IMR-90 (cell line): ENCODE results near the gene ELP2. TPM values are rescaled to one million over a fixed set of nuclear protein-coding genes. Genes with fewer than 3 reads are reported as not detected.

ENCODE experiments used
- ATAC-seq: fragments of 200-7000 bp; cut with Tn5 transposase; 2 replicates; pipeline ENCODE4 v1.9.1; 2020; ENCODE audit warnings: low read depth, mild to moderate bottlenecking, moderate library complexity
- BruUV-seq: library from RNA; stranded (reverse); fragments of 400-500 nt; replicated peaks from 2 replicates; lab custom pipeline; 2021; lab: Mats Ljungman, UMichigan
- CTCF ChIA-PET: fragments of 300-600 bp; formaldehyde crosslinking; extraction: SDS; loops from one replicate; lab custom pipeline; 2021; ENCODE audit warnings: antibody characterized with exemption; lab: Yijun Ruan, JAX
- POLR2A ChIA-PET: fragments of 300-600 bp; sonication (Branson Sonifier 250); formaldehyde crosslinking; loops from one replicate; lab custom pipeline; 2022; ENCODE audit warnings: antibody characterized with exemption; ENCODE audit not compliant: unreplicated experiment; lab: Charles Lee
- DNase-seq: peaks from one replicate; pipeline ENCODE4 v3.0.0; 2013
- H2AFZ ChIP-seq: replicated peaks from 2 replicates; pipeline ENCODE3; 2013; ENCODE audit warnings: low read length, mild to moderate bottlenecking; ENCODE audit not compliant: poor library complexity
- H2AK5ac ChIP-seq: 2 replicates; pipeline ENCODE4 v1.6.1; 2013; ENCODE audit warnings: low read depth, low read length, inconsistent platforms
- H2AK9ac ChIP-seq: replicated peaks from 2 replicates; pipeline ENCODE3; 2013; ENCODE audit warnings: mild to moderate bottlenecking, low read depth, low read length, moderate library complexity; ENCODE audit not compliant: poor library complexity
- H2BK120ac ChIP-seq: 2 replicates; pipeline ENCODE4 v1.6.1; 2013; ENCODE audit warnings: low read depth, low read length, inconsistent platforms
- H2BK15ac ChIP-seq: 3 replicates; pipeline ENCODE4 v1.6.1; 2013; ENCODE audit warnings: low read depth, low read length, inconsistent platforms
- H2BK20ac ChIP-seq: 2 replicates; pipeline ENCODE4 v1.6.1; 2013; ENCODE audit warnings: low read depth, mild to moderate bottlenecking, inconsistent platforms, low read length, moderate library complexity
- H2BK5ac ChIP-seq: 2 replicates; pipeline ENCODE4 v1.6.1; 2013; ENCODE audit warnings: mild to moderate bottlenecking, low read depth, low read length, inconsistent platforms; ENCODE audit not compliant: poor library complexity, severe bottlenecking
- H3K14ac ChIP-seq: replicated peaks from 2 replicates; pipeline ENCODE4 v1.6.1; 2013; ENCODE audit warnings: low read depth, low read length, inconsistent platforms
- H3K18ac ChIP-seq: 2 replicates; pipeline ENCODE4 v1.6.1; 2013; ENCODE audit warnings: low read depth, low read length, control low read depth
- H3K23ac ChIP-seq: 2 replicates; pipeline ENCODE4 v1.6.1; 2013; ENCODE audit warnings: low read depth, low read length, inconsistent platforms
- H3K27ac ChIP-seq: 2 replicates; pipeline ENCODE4 v1.5.1; 2013; ENCODE audit warnings: mild to moderate bottlenecking, control low read depth, low read length; ENCODE audit not compliant: insufficient read depth
- H3K27me3 ChIP-seq: 2 replicates; pipeline ENCODE4 v1.6.1; 2013; ENCODE audit warnings: low read length; ENCODE audit not compliant: control insufficient read depth, insufficient read depth
- H3K36me3 ChIP-seq: 2 replicates; pipeline ENCODE4 v1.6.1; 2013; ENCODE audit warnings: low read length, mixed read lengths; ENCODE audit not compliant: control insufficient read depth, insufficient read depth
- H3K4ac ChIP-seq: 2 replicates; pipeline ENCODE4 v1.6.1; 2013; ENCODE audit warnings: low read depth, low read length, inconsistent platforms
- H3K4me1 ChIP-seq: 2 replicates; pipeline ENCODE4 v1.6.1; 2013; ENCODE audit warnings: low read length, mixed read lengths; ENCODE audit not compliant: control insufficient read depth, insufficient read depth
- H3K4me2 ChIP-seq: 2 replicates; pipeline ENCODE4 v1.6.1; 2013; ENCODE audit warnings: low read depth, mild to moderate bottlenecking, control low read depth, low read length, moderate library complexity
- H3K4me3 ChIP-seq: 2 replicates; pipeline ENCODE4 v1.5.1; 2013; ENCODE audit warnings: low read depth, mild to moderate bottlenecking, control low read depth, low read length, moderate library complexity; ENCODE audit not compliant: insufficient read depth
- H3K56ac ChIP-seq: 2 replicates; pipeline ENCODE4 v1.6.1; 2013; ENCODE audit warnings: low read length, inconsistent platforms; ENCODE audit not compliant: insufficient read depth; ENCODE audit errors: extremely low read depth
- H3K79me1 ChIP-seq, 2 experiments: 2 replicates each; pipeline ENCODE4 v1.6.1; 2013; ENCODE audit warnings: low read length in 2 of 2, inconsistent platforms in 1 of 2, low read depth in 1 of 2
- H3K9ac ChIP-seq: 2 replicates; pipeline ENCODE4 v1.6.1; 2013; ENCODE audit warnings: low read depth, low read length, control low read depth
- H3K9me1 ChIP-seq: 2 replicates; pipeline ENCODE4 v1.6.1; 2013; ENCODE audit warnings: low read length, inconsistent platforms; ENCODE audit not compliant: insufficient read depth
- H3K9me3 ChIP-seq: 2 replicates; pipeline ENCODE4 v1.6.1; 2013; ENCODE audit warnings: low read length; ENCODE audit not compliant: control insufficient read depth, insufficient read depth
- H4K20me1 ChIP-seq: 2 replicates; pipeline ENCODE4 v1.6.1; 2013; ENCODE audit warnings: low read length, inconsistent platforms; ENCODE audit not compliant: insufficient read depth
- H4K5ac ChIP-seq: 2 replicates; pipeline ENCODE4 v1.6.1; 2013; ENCODE audit warnings: mild to moderate bottlenecking, low read depth, low read length, control low read depth
- H4K8ac ChIP-seq, 2 experiments: 2 replicates each; pipeline ENCODE4 v1.6.1; 2013; ENCODE audit warnings: low read depth in 2 of 2, low read length in 2 of 2, control low read depth in 1 of 2, inconsistent platforms in 1 of 2
- H4K91ac ChIP-seq: 2 replicates; pipeline ENCODE4 v1.6.1; 2013; ENCODE audit warnings: low read depth, low read length, inconsistent platforms; ENCODE audit not compliant: insufficient read depth
- BHLHE40 ChIP-seq: fragments of 150-350 bp; IDR thresholded peaks from 2 replicates; pipeline ENCODE4 v1.6.1; 2016; ENCODE audit warnings: mild to moderate bottlenecking, low read depth, low read length
- CEBPB ChIP-seq: IDR thresholded peaks from 2 replicates; pipeline ENCODE4 v1.6.1; 2012; ENCODE audit warnings: low read depth, low read length, improper control_type of control experiment
- CTCF ChIP-seq: conservative IDR thresholded peaks from 2 replicates; pipeline ENCODE4 v1.5.1; 2012; ENCODE audit warnings: mild to moderate bottlenecking, low read depth, low read length, improper control_type of control experiment
- MXI1 ChIP-seq: IDR thresholded peaks from 2 replicates; pipeline ENCODE4 v1.6.1; 2012; ENCODE audit warnings: low read depth, mild to moderate bottlenecking, low read length, moderate library complexity, borderline replicate concordance
- POLR2A ChIP-seq: IDR thresholded peaks from 2 replicates; pipeline ENCODE4 v1.6.1; 2012; ENCODE audit warnings: mild to moderate bottlenecking, low read depth, low read length
- RAD21 ChIP-seq: IDR thresholded peaks from 2 replicates; pipeline ENCODE4 v1.6.1; 2012; ENCODE audit warnings: low read length, improper control_type of control experiment
- WGBS, 2 experiments: methylation state at CpG; one replicate each; pipeline versions ENCODE4 v1.1.5 to v1.1.7; 2013; ENCODE audit warnings: missing lambda C conversion rate in 2 of 2; ENCODE audit not compliant: insufficient read length in 1 of 2; ENCODE audit errors: extremely low coverage in 2 of 2; 5-methylcytosine and 5-hydroxymethylcytosine counted together
- dilution Hi-C: fragments of 300-500 bp; cut with HindIII; formaldehyde crosslinking; loops from one replicate; pipeline ENCODE4 v1.14.3; 2018; ENCODE audit warnings: low sequenced_read_pairs; ENCODE audit not compliant: unreplicated experiment
- in situ Hi-C: fragments of 300-500 bp; cut with MboI; formaldehyde crosslinking; loops from 3 replicates; pipeline ENCODE4 v1.14.3; 2019; ENCODE audit warnings: low sequenced_read_pairs, inconsistent platforms, mixed read lengths
- intact Hi-C: fragments of 100-400 bp; cut with micrococcal nuclease; formaldehyde crosslinking; loops from 2 replicates; pipeline ENCODE4 v1.10.0; 2022
- polyA plus RNA-seq, 3 experiments: library from polyadenylated mRNA; depleted of rRNA; stranded (reverse); fragments of >200 nt; gene quantifications; 2 replicates each; pipeline ENCODE4 v1.2.3, GENCODE V29; 2012; ENCODE audit warnings: low replicate concordance in 1 of 3
- total RNA-seq: library from RNA; depleted of rRNA; stranded (reverse); fragments of >200 nt; gene quantifications from 2 replicates; pipeline ENCODE4 v1.2.3, GENCODE V29; 2012
- TF ChIP-seq, protein P1 (sequence below): fragments of 150-350 bp; IDR thresholded peaks from 2 replicates; pipeline ENCODE4 v1.6.1; 2017; ENCODE audit warnings: mild to moderate bottlenecking, antibody characterized with exemption, low read length, low read depth

Gene ELP2
- total and polyA plus RNA-seq, 2 of the 4 experiments (the other 2 are of a cell fraction): 48.1 to 161 TPM

DNA sequence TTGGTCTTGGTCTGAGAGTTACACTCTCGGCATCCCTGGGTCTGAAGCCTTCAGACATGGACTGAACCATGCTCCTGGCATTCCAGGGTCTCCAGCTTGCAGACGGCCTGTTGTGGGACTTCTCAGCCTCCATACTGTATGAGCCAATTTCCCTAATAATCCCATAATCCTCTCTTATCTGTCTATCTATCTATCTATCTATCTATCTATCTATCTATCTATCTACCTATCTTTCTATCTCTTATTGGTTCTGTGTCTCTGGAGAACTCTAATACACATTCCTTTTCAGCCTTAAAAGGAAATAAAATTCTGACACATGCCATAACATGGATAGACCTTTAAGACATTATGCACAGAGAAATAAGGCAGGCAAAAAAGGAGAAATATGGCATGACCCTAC is 24.9 kb upstream of the ELP2 start:
- no peak overlapping the region for H2BK20ac ChIP-seq
- no peak overlapping the region for H3K27ac ChIP-seq
- H3K9ac ChIP-seq: no peak overlapping the region
- H3K4ac ChIP-seq: no peak overlapping the region
- H2BK5ac ChIP-seq: no peak overlapping the region
- H3K79me1 ChIP-seq: no peaks in the 10 kb centered on the region
- POLR2A ChIA-PET: no interaction called here
- no peak overlapping the region for H4K5ac ChIP-seq
- CTCF ChIA-PET: interaction anchor here (1.1 kb wide), 1 partner anchor 350 kb away, joined by 3 read pairs; no protein-coding TSS in a partner anchor
- H3K56ac ChIP-seq: no peak overlapping the region
- no peak overlapping the region for H3K18ac ChIP-seq
- H3K9me3 ChIP-seq: peaks cover 6% of the 10 kb centered on the region
- H3K4me2 ChIP-seq: no peak overlapping the region
- in situ Hi-C loops: no loop called here
- H3K14ac ChIP-seq: no peak overlapping the region
- no peak overlapping the region for H3K4me3 ChIP-seq
- H4K20me1 ChIP-seq: no peaks in the 10 kb centered on the region
- no peaks in the 10 kb centered on the region; the same call in 1 of the 2 replicates for H3K27me3 ChIP-seq
- no peak overlapping the region for H2AK5ac ChIP-seq
- no peak overlapping the region for H3K23ac ChIP-seq
- H3K9me1 ChIP-seq: peaks cover 8% of the 10 kb centered on the region; the same call in 1 of the 2 replicates
- H2BK15ac ChIP-seq: no peak overlapping the region
- no peak overlapping the region for H4K91ac ChIP-seq
- TF ChIP-seq MXI1 (no peak), CTCF (no peak), RAD21 (no peak), BHLHE40 (no peak), POLR2A (no peak), CEBPB (no peak)
- TF ChIP-seq, protein P1, sequence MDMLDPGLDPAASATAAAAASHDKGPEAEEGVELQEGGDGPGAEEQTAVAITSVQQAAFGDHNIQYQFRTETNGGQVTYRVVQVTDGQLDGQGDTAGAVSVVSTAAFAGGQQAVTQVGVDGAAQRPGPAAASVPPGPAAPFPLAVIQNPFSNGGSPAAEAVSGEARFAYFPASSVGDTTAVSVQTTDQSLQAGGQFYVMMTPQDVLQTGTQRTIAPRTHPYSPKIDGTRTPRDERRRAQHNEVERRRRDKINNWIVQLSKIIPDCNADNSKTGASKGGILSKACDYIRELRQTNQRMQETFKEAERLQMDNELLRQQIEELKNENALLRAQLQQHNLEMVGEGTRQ: no peak
- DNase-seq (no peak), ATAC-seq (no peak)
- no peak overlapping the region for H4K8ac ChIP-seq
- intact Hi-C loops: no loop called here
- no peak overlapping the region for H2BK120ac ChIP-seq
- dilution Hi-C loops: no loop called here
- no TSS peak for BruUV-seq
- WGBS, 2 experiments: 85% methylated on average over 2 of the region's 2 CpGs; no CpG with 5 or more reads in 1 of the 2 experiments
- H2AFZ ChIP-seq: no peak overlapping the region
- H3K4me1 ChIP-seq: no peaks in the 10 kb centered on the region
- H3K36me3 ChIP-seq: peaks cover 3% of the 10 kb centered on the region; the same call in 1 of the 2 replicates
- H2AK9ac ChIP-seq: no peak overlapping the region
